HG02571 (cell line): Measurements from ENCODE around the gene LRRC2.

Source experiments
- ATAC-seq: cut with Tn5 transposase; IDR thresholded peaks from one replicate; pipeline ENCODE4 v1.9.1; 2021; ENCODE audit warnings: mild to moderate bottlenecking, moderate library complexity; ENCODE audit not compliant: unreplicated experiment

LRRC2 gene

GRCh38 chr3:46483825-46484224 is 82.3 kb downstream of the LRRC2 start:
- no peak for ATAC-seq

DNA sequence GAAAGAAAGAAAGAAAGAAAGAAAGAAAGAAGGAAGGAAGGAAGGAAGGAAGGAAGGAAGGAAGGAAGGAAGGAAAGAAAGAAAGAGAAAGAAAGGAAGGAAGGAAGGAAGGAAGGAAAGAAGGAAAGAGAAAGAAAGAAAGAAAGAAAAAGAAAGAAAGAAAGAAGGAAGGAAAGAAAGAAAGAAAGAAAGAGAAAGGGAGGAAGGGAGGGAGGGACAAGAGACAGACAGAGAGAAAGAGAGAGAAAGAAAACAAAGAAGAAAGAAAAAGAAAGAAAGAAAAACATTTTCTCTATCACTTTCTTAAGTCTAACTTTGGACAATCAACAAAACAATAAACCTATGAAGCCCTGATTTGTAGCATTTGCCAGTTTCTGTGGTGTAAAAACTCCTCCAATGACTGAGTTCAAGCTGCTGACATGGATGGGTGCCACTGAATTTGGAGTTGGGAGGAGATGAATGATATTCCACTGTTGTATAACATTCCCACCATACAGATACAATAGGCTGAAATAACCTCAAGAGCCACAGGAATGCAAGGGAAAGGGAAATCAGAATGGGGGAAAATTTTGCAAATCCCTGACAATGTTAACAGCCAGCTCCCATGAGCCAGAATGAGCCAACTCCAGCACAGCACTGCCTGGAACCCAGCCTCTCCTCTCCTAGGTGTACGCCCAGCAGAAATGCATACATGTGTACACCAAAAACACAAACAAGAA is 83.3 kb downstream of the LRRC2 start:
- ATAC-seq, result no peak

DNA sequence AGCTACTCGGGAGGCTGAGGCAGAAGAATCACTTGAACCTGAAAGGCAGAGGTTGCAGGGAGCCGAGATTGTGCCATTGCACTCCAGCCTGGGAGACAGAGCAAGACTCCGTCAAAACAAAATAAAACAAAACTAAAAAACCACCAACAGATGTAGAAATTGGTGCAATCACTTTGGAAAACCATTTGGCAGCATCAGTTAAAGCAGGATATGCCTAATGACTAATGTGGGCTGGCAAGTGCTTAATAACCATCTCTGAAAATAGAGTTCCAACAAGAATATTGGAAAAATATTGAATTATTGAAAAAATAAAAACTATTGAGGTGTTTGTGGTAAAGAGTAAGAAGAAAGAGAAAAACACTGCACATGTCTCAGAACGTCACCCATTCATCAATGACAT is 84.5 kb downstream of the LRRC2 start:
- ATAC-seq, result no peak

DNA sequence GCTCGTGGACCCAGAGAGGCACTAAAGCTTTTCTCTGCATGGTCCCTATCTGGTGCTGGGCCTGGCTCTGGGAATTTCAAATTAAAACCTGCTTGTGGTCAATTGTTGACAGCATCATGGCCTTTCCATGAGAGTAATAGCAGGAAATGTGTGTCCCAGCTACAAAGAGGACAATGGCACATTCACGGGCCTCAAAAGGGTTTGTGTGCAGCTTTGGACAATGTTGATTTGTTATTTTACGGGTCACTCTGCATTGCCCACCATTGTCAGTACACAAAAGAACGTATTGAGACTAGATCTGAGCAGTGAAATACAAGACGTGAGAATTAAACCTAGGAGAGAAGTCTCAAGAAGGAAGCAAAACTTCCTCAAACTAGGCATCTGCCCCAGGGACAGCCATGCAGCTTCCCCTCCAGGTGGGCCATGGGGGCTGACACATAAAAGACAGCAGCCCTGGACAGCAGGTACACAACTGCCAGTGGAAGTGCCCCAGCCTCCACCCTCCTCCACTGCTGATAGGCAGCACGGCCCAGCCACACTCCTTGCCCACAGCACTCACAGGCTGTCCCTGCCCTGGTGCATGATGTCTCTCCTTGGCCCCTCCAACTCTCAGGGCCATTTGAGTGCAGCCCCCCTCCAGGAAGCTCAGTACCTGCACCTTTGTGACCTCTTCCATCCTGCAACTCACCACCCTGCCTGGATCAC is 85.5 kb downstream of the LRRC2 start:
- ATAC-seq, result no peak

DNA sequence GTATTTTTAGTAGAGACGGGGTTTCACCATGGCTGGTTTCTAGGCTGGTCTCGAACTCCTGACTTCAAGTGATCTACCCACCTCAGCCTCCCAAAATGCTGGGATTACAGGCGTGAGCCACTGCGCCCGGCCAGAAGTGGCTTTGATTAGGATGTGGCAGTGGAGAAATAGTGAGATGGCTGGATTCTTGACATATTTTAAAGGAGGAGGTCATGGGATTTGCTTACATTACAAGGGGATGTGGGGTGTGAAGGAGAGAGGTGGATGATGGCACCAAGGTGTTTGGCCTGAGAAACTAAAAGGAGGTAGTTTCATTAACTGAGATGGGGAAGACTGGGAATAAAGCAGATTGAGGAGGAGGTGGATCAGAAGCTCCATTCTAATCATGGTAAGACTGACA is 86.4 kb downstream of the LRRC2 start:
- no peak for ATAC-seq

DNA sequence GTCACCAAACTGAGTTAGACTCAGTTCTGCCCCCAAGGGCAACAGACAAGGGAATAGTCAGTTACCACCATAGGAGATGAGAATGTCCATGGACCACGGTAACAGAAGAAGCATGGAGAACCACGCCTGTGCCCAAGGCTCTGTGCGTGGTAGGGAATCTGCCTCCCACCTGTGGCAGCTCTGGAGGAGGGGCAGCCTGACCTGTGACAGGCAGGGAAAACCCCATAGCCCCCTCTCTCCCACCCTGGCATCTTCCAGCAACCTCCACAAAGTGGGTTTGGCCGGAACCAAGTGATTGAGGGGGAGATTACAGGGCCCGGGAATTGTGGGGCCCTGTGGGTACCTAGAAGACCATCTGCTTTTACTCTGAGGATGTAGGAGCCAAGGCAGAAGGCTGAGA is 87.1 kb downstream of the LRRC2 start:
- no peak for ATAC-seq

DNA sequence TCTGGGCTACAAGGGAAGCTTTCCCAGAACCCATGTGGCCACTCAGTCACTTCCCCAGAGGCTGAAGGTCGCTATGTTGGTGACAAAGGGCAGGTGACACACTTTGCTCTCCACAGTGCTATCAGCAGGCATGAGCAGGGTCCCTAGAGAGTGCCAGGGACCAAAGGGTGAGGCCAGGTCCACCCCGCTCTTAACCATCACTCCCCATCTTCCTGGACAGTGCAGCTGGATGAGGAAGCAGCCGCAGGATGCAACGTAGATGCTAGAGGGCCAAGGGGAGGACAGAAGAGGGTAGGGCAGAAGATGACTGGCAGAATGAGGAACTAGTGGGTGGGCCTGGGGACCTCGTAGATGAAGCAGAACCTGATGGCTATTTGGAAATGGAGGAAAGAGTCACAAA is 87.8 kb downstream of the LRRC2 start:
- no peak for ATAC-seq

GRCh38 chr3:46477756-46478155 is 88.3 kb downstream of the LRRC2 start:
- ATAC-seq, result no peak

- ATAC-seq, result no peak
Measured at GRCh38 chr3:46477145-46477544, 89.0 kb downstream of the LRRC2 start.

- ATAC-seq, result no peak
Measured at GRCh38 chr3:46472736-46473135, 93.4 kb downstream of the LRRC2 start.

DNA sequence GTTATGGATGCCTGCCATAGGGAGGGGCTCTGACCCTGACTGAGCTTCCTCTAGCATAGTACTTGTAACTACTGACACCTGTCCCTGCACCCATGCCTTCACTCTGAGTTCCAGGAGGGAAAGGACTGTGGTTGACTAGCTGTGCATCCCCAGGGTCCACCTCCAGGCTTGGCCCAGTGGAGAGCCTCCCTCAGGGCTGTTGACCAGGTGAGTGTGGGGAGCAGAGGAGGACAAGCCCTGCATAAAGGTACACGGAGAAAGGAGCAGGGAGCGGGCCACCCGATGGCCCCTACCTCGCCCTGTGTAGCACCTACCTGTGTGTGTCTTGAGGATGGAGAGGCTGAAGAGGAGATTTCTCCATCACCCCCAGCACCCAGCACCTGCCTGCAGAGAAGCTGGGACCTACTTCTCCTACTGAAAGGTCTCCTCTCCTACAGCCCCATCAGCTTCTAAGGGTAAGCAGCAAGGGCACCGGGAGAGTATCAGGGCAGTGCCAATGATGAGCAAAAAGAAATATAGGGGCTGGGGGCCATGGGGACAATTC is 94.7 kb downstream of the LRRC2 start:
- ATAC-seq, result no peak

DNA sequence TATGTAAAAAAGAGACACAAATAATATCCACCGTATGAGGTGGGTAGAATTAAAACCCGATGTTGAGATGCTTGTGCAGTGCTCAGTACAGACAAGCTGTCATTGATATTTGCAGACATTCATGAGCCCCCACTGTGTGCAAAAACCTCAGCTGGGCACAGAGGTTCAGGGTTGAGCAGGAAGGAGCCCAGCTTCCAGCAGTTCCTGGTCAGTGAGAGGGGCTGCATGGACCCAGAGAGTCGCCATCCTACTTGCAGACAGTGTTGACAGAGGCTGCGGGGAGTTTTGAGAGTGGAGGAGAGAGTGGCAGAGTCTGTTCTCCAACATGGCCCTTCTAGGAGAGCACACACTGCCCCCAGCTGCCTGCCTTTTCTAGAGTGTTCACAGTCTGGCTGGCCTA is 95.3 kb downstream of the LRRC2 start:
- ATAC-seq, result no peak

- ATAC-seq, result no peak
Measured at GRCh38 chr3:46469680-46470357, 96.3 kb downstream of the LRRC2 start.

- no peak for ATAC-seq
Measured at GRCh38 chr3:46468753-46469600, 97.1 kb downstream of the LRRC2 start.

DNA sequence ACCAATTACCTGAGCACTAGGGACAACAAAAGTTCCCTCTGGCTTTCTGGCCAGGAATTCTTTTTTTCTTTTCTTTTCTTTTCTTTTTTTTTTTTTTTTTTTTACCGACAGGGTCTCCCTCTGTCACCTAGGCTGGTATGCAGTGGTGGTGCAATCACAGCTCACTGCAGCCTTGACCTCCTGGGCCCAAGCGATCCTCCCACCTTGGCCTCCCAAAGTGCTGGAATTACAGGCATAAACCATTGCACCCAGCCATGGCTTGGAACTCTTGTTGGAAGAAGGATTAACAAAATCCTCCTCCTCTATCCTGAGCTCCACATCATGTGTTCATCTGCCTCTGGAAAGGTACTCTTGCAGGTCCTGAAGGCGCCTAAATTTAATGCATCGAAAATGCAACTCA is 98.5 kb downstream of the LRRC2 start:
- no peak for ATAC-seq

- ATAC-seq, result no peak
Measured at GRCh38 chr3:46466871-46467403, 99.2 kb downstream of the LRRC2 start.

DNA sequence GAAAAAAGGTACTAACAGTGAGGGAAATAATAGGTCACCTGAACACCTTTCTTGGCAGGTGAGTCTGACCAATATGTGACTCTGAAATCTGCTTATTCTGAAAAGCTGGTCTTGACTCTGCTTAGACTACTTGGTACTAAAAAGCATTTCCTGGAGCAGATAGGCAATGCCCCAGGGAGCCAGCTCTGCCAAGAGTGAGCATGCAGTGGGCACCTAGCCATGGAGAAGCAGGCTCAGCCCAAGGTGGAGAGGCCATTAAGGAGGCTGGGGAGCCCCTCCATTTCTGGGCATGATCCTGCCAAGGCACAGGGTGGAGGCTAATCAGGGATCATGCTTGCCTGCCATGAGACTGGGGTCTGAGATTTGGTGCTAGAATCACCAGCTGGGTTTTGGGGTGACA is 99.8 kb downstream of the LRRC2 start:
- ATAC-seq, result no peak
